ENCODE results near the gene DNAI7. TPM values are rescaled to one million over a fixed set of nuclear protein-coding genes. Genes with fewer than 3 reads are reported as not detected.

The DNAI7 gene
- polyA plus RNA-seq, 1 donor from 2014 or later, result 1.3 TPM

DNA sequence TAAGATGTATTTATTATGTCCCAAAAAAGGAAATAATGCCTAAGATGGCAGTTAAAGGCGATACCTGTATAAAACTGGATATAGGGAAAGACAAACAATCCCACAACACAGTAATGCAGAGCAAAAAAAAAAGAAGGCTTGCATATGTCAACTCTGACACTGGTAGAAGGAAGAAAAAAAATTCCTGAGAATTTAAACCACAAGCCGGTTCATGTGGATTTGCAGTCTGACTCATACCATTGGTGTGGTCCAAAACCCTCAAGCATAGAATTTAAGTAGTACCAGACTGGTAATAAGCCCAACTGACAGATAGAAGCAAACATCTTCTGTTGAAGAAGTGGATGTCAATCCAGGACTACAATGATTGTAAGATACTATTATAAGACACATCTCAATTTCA, 7.2 kb downstream of the DNAI7 start:
- H3K27me3 ChIP-seq (ENCODE audit: insufficient read depth, low read depth, low read length), result no peaks in the 10 kb centered on the region
- H3K27ac ChIP-seq (ENCODE audit: low read length), result no peak overlapping the region
- no peak overlapping the region for H3K4me2 ChIP-seq (ENCODE audit: low read length)
- no peaks in the 10 kb centered on the region for H3K36me3 ChIP-seq (ENCODE audit: insufficient read depth, low read length)
- TF ChIP-seq, protein P1, sequence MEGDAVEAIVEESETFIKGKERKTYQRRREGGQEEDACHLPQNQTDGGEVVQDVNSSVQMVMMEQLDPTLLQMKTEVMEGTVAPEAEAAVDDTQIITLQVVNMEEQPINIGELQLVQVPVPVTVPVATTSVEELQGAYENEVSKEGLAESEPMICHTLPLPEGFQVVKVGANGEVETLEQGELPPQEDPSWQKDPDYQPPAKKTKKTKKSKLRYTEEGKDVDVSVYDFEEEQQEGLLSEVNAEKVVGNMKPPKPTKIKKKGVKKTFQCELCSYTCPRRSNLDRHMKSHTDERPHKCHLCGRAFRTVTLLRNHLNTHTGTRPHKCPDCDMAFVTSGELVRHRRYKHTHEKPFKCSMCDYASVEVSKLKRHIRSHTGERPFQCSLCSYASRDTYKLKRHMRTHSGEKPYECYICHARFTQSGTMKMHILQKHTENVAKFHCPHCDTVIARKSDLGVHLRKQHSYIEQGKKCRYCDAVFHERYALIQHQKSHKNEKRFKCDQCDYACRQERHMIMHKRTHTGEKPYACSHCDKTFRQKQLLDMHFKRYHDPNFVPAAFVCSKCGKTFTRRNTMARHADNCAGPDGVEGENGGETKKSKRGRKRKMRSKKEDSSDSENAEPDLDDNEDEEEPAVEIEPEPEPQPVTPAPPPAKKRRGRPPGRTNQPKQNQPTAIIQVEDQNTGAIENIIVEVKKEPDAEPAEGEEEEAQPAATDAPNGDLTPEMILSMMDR (IDR thresholded peaks at IDR 0.05; ENCODE audit: poor library complexity, severe bottlenecking), result no peak
- TF ChIP-seq EZH2 (IDR thresholded peaks at IDR 0.05; ENCODE audit: borderline replicate concordance, insufficient read depth, low read length, poor library complexity, severe bottlenecking), result no peak
- TF ChIP-seq POLR2AphosphoS5 (IDR thresholded peaks at IDR 0.05), result no peak
- TF ChIP-seq SMC3 (conservative IDR thresholded peaks at IDR 0.05; ENCODE audit: poor library complexity), result no peak
- TF ChIP-seq MXI1 (conservative IDR thresholded peaks at IDR 0.05; ENCODE audit: poor library complexity, severe bottlenecking), result no peak
- TF ChIP-seq RAD21 (conservative IDR thresholded peaks at IDR 0.05), result no peak
- H3K4me3 ChIP-seq (ENCODE audit: low read length), result no peak overlapping the region
- H3F3A ChIP-seq (ENCODE audit: insufficient read depth, low read length, poor library complexity, severe bottlenecking), result no peaks in the 10 kb centered on the region
- no peaks in the 10 kb centered on the region for H3K79me2 ChIP-seq (replicated peaks; ENCODE audit: insufficient read depth, low read length)
- H3K9me2 ChIP-seq (ENCODE audit: insufficient read depth, low read length), result no peaks in the 10 kb centered on the region
- no peak overlapping the region for H2AFZ ChIP-seq (ENCODE audit: low read depth, low read length)
- no peaks in the 10 kb centered on the region for H3K9me3 ChIP-seq (ENCODE audit: low read length)
- no peak overlapping the region for H3K9ac ChIP-seq (ENCODE audit: low read length)
- H4K20me1 ChIP-seq (ENCODE audit: insufficient read depth), result no peaks in the 10 kb centered on the region

- TF ChIP-seq SMC3 (conservative IDR thresholded peaks at IDR 0.05; ENCODE audit: poor library complexity) (no peak), MXI1 (conservative IDR thresholded peaks at IDR 0.05; ENCODE audit: poor library complexity, severe bottlenecking) (no peak)
- TF ChIP-seq, protein P2, sequence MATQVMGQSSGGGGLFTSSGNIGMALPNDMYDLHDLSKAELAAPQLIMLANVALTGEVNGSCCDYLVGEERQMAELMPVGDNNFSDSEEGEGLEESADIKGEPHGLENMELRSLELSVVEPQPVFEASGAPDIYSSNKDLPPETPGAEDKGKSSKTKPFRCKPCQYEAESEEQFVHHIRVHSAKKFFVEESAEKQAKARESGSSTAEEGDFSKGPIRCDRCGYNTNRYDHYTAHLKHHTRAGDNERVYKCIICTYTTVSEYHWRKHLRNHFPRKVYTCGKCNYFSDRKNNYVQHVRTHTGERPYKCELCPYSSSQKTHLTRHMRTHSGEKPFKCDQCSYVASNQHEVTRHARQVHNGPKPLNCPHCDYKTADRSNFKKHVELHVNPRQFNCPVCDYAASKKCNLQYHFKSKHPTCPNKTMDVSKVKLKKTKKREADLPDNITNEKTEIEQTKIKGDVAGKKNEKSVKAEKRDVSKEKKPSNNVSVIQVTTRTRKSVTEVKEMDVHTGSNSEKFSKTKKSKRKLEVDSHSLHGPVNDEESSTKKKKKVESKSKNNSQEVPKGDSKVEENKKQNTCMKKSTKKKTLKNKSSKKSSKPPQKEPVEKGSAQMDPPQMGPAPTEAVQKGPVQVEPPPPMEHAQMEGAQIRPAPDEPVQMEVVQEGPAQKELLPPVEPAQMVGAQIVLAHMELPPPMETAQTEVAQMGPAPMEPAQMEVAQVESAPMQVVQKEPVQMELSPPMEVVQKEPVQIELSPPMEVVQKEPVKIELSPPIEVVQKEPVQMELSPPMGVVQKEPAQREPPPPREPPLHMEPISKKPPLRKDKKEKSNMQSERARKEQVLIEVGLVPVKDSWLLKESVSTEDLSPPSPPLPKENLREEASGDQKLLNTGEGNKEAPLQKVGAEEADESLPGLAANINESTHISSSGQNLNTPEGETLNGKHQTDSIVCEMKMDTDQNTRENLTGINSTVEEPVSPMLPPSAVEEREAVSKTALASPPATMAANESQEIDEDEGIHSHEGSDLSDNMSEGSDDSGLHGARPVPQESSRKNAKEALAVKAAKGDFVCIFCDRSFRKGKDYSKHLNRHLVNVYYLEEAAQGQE (IDR thresholded peaks at IDR 0.05; ENCODE audit: borderline replicate concordance), result no peak
- TF ChIP-seq, protein P1 (IDR thresholded peaks at IDR 0.05; ENCODE audit: poor library complexity, severe bottlenecking), result no peak
- Histone ChIP-seq H3K9ac (ENCODE audit: low read length) (no peak overlapping the region), H3K4me2 (ENCODE audit: low read length) (no peak overlapping the region), H3K9me3 (ENCODE audit: low read length) (no peaks in the 10 kb centered on the region), H3K4me3 (ENCODE audit: low read length) (no peak overlapping the region), H3K27me3 (ENCODE audit: insufficient read depth, low read depth, low read length) (no peaks in the 10 kb centered on the region), H3K36me3 (ENCODE audit: insufficient read depth, low read length) (no peaks in the 10 kb centered on the region), H2AFZ (ENCODE audit: low read depth, low read length) (no peak overlapping the region), H3F3A (ENCODE audit: insufficient read depth, low read length, poor library complexity, severe bottlenecking) (no peaks in the 10 kb centered on the region), H4K20me1 (ENCODE audit: insufficient read depth) (no peaks in the 10 kb centered on the region), H3K79me2 (replicated peaks; ENCODE audit: insufficient read depth, low read length) (no peaks in the 10 kb centered on the region), H3K9me2 (ENCODE audit: insufficient read depth, low read length) (no peaks in the 10 kb centered on the region), H3K27ac (ENCODE audit: low read length) (no peak overlapping the region)
Measured at GRCh38 chr12:25186788-25187402, 8.1 kb downstream of the DNAI7 start.

Measured in neural cell (in vitro differentiated cells).